Measurements from ENCODE around the gene RASGRF1.
"Not testable (repeated sequence)": the region's sequence is repeated elsewhere in the genome, so short reads cannot be mapped to it uniquely, and the experiment has no call there.

Gene RASGRF1

DNA sequence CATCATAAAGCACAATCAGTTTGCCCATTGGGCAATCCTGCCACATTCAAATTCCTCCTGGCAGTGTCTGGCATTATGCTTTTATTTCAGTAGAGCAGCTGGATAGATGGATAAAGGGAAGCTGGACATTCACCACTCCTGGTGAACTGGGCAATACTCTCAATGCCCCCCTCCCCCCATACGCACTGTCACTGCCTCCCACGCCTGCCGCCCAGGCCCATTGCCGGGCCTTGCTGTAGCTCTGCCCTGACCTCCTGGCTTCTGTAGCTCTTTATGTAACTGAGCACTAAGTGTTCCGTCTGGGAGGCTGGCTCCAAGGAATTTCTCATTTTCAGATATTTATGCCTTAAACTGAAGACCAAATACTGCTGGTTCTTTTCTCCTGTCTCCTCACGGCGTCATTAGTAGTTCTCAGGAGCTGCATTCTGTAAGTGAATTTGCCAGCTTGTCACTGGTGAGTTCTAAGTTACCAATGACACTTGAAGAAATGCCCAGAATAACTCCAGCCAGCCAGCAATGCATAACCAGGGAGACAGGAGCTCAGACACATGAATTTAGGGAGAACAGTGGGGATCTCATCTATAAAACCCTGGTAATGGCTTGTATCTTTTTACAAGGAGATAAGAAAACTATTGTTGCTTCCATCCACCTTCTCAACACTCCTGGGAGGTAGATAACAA lies 25.5 kb upstream of the RASGRF1 start:
- no peak overlapping the region for H3K27ac Mint-ChIP-seq
- peaks cover 15% of the 10 kb centered on the region for H3K27me3 Mint-ChIP-seq
- no peaks in the 10 kb centered on the region for H3K9me3 Mint-ChIP-seq
- H3K4me3 Mint-ChIP-seq = no peak overlapping the region
- H3K4me1 Mint-ChIP-seq = no peaks in the 10 kb centered on the region
- no peaks in the 10 kb centered on the region for H3K36me3 Mint-ChIP-seq

DNA sequence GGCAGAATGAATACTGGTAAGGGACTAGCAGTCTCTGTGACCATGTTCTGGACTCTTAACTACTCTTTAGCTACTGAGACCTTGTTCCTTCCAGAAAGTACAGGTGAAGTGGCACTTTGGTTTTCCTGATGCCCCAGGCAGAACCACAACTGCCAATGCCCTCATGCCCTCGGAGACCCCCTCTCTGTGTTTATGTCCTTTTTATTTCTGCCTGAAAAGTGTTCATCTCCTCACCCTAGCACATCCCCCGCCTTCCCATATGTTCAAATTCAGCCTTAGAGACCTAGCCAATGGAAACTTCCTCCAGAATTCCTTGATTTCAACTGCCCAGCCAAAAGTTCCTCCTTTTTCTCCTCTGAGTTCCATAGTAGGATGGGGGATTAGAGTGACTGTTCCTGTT lies 23.3 kb upstream of the RASGRF1 start:
- Mint-ChIP-seq H3K9me3 (peaks cover 6% of the 10 kb centered on the region), H3K36me3 (no peaks in the 10 kb centered on the region), H3K27ac (no peak overlapping the region), H3K27me3 (peaks cover 23% of the 10 kb centered on the region), H3K4me1 (no peaks in the 10 kb centered on the region), H3K4me3 (no peak overlapping the region)

DNA sequence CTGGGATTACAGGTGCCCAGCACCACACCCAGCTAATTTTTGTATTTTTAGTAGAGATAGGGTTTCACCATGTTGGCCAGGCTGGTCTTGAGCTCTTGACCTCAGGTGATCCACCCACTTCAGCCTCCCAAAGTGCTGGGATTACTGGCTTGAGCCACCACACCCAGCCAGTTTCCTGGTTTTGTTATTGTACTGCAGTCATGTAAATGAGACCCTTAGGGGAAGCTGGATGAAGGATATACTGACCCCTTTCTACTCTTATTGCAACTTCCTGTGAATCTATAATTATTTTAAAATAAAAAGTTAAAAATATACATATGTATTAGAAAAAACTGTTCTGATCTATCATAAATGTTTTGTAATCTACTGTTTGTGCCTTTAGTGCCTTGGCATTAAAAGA lies 20.8 kb upstream of the RASGRF1 start:
- not testable (repeated sequence) for H3K36me3 Mint-ChIP-seq, H3K27ac Mint-ChIP-seq
- H3K27me3 Mint-ChIP-seq = peaks cover 29% of the 10 kb centered on the region

DNA sequence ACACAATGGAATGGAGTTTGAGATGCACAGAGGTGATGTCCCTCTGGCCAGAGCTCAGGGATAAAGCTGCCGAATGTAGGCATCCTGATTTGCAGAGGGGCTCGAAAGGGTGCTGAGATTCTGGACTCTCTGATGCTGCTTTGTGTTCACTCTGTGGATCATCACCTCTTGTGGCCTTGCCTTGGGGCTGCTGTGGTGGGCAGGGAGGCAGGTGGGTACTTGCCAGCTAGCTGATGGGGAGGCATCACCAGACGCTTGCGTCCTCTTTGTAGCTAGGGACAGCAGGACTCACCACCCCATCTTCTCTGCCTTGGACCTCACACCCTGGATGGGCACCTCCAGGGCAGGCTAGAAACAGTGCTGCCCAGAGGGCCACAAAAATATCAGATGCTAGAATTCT lies 14.6 kb upstream of the RASGRF1 start:
- no peaks in the 10 kb centered on the region for H3K4me1 Mint-ChIP-seq
- peaks cover 31% of the 10 kb centered on the region for H3K27me3 Mint-ChIP-seq
- H3K27ac Mint-ChIP-seq = no peak overlapping the region
- H3K9me3 Mint-ChIP-seq = peaks cover 3% of the 10 kb centered on the region
- no peak overlapping the region for H3K4me3 Mint-ChIP-seq
- no peaks in the 10 kb centered on the region for H3K36me3 Mint-ChIP-seq

More for the DNA sequence above, 20.8 kb upstream of the RASGRF1 start:
- not testable (repeated sequence) for H3K4me3 Mint-ChIP-seq, H3K9me3 Mint-ChIP-seq, H3K4me1 Mint-ChIP-seq

DNA sequence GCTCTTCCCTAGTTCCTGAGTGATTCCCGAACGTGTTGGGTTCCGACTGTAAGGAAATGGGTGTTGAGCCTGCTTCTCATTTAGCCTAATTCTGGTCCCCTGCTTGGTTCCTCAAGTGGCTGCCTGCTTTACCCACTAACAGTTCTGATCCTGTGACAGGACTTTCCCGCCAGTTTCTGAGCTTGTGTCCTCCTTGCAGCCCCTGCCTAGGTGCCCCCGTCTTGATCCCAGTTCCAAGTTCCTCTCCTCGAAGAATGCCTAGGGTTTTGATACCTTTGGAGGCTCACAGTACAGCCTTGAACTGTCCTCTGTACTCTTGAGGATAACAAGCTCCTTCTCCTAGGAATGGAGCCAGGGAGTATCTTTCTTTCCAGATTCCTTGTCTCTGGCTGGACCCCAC lies 12.0 kb upstream of the RASGRF1 start:
- no peaks in the 10 kb centered on the region for H3K9me3 Mint-ChIP-seq
- peaks cover 28% of the 10 kb centered on the region for H3K27me3 Mint-ChIP-seq
- H3K4me3 Mint-ChIP-seq = no peak overlapping the region
- no peaks in the 10 kb centered on the region for H3K36me3 Mint-ChIP-seq
- no peak overlapping the region for H3K27ac Mint-ChIP-seq
- H3K4me1 Mint-ChIP-seq = no peaks in the 10 kb centered on the region

DNA sequence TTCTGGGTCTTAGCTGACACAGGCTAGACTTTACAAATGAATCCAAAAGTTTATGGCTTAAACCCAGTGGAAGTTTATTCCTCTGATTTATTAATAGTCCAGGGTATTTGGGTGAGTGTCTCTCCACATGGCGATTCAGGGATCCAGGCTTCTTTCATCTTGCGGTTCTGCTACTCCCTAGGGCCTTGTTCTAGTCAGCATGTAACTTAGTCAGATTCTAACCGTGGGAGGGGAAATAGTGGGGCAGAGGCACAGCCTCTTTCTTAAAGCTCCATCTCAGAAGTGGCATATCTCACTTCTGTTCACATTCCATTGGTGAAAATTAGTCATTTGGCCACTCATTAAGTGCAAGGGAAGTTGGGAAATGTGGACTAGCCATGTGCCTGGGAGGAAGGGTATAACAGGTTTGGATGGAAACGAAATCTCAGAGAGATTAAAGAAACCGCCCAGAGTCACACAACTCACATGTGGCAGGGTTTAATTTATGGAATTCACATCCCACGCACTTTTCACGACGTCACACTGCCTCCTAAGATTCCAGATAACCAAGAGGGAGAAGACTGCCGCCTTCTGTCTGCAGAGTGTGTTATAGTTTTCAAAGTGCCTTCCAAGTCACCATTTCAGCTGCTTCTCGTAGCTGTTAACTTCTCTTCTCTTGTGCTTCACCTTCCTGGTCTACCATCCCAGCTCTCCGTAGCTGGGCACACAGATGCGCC lies 11.4 kb upstream of the RASGRF1 start:
- H3K27me3 Mint-ChIP-seq = peaks cover 30% of the 10 kb centered on the region
- H3K36me3 Mint-ChIP-seq = no peaks in the 10 kb centered on the region
- H3K4me1 Mint-ChIP-seq = no peaks in the 10 kb centered on the region
- no peak overlapping the region for H3K4me3 Mint-ChIP-seq
- no peaks in the 10 kb centered on the region for H3K9me3 Mint-ChIP-seq
- no peak overlapping the region for H3K27ac Mint-ChIP-seq

DNA sequence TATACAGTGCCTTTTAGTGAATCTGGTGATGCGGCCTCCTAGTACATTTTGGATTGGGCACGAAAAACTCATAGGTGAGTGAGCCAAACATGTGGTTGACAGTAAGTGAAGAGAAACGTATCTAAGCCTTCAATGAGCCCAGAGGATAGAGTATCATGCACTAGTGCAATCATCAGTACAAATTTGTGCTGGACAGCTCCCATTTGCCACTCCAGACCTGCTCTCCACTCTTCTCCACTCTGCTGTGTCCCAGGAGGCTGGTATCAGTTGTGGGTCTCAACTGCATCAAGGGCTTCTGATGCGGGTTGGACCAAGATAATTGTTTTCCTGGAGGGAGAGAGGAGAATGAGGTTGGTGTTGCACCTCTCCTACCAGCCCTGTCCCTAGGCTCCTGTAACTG lies 9.1 kb upstream of the RASGRF1 start:
- Mint-ChIP-seq H3K36me3 (no peaks in the 10 kb centered on the region), H3K9me3 (no peaks in the 10 kb centered on the region), H3K27ac (no peak overlapping the region), H3K27me3 (peaks cover 25% of the 10 kb centered on the region), H3K4me3 (no peak overlapping the region), H3K4me1 (no peaks in the 10 kb centered on the region)

DNA sequence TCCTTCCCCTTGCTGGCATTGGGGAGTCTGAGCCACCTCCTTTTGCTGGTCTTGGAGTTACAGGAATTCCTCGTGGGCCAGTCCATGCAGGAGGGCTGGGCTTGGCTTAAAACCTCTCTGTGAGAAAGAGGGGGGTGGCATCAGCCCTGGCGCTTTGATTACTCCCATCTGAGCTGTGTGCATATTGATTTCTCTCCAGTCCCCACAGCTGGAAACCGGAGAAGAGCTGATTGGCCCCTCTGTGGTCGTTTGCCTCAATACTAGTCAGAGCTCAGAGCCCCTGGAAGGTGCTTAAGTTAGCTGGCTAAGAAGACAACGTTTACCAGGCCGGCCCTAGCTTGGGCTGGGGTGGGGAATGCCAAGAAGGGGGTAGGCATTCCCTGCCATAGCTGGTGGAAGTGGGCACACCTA lies 4.0 kb upstream of the RASGRF1 start:
- Mint-ChIP-seq H3K4me3 (no peak overlapping the region), H3K36me3 (no peaks in the 10 kb centered on the region), H3K4me1 (peaks cover 7% of the 10 kb centered on the region), H3K27me3 (peaks cover 35% of the 10 kb centered on the region), H3K9me3 (no peaks in the 10 kb centered on the region), H3K27ac (no peak overlapping the region)

DNA sequence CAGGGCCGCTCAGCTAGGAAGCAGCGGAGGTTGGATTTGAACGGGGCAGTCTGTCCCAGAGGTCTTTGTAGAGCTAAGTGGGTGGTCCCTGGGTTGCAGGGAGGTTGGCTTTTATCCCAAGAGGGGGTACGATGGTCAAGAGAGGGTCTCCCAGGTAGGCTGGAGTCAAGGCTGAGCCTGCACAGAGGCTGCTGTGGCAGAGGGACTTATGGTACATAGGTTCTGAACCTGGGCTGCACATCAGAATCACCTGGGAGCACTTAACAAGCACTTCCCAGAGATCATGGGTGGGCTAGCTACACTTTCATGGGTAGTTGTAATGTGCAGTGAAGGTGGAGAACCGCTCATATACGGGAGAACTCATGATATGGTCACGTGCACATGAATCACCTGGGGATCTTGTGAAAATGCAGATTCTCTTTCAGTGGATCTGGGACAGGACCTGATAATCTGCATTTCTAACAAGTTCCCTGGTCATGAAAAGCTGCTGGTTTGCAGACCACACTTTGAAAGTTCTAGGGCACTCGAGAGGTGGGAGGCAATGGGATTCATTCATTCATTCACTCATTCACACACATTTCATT lies 2.9 kb upstream of the RASGRF1 start:
- peaks cover 37% of the 10 kb centered on the region for H3K27me3 Mint-ChIP-seq

DNA sequence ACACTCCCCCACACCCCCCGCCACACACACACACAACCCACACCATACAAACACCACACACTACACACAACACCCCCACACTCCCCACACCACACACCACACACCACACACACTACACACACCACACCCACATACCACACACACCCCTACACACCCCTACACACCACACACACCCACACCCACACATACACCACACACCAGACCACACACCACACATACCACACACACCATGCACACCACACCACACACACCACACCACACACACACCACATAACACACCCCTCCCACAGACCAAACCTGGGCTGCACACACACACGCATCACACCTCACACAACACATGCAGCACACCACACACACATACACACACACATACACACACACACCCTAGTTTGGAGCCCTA lies 1.8 kb upstream of the RASGRF1 start:
- H3K9me3 Mint-ChIP-seq = no peaks in the 10 kb centered on the region
- H3K27ac Mint-ChIP-seq = no peak overlapping the region
- peaks cover 37% of the 10 kb centered on the region for H3K27me3 Mint-ChIP-seq

More for the DNA sequence above, 2.9 kb upstream of the RASGRF1 start:
- Mint-ChIP-seq H3K9me3 (no peaks in the 10 kb centered on the region), H3K27ac (no peak overlapping the region), H3K4me1 (peaks cover 7% of the 10 kb centered on the region), H3K4me3 (no peak overlapping the region), H3K36me3 (no peaks in the 10 kb centered on the region)

DNA sequence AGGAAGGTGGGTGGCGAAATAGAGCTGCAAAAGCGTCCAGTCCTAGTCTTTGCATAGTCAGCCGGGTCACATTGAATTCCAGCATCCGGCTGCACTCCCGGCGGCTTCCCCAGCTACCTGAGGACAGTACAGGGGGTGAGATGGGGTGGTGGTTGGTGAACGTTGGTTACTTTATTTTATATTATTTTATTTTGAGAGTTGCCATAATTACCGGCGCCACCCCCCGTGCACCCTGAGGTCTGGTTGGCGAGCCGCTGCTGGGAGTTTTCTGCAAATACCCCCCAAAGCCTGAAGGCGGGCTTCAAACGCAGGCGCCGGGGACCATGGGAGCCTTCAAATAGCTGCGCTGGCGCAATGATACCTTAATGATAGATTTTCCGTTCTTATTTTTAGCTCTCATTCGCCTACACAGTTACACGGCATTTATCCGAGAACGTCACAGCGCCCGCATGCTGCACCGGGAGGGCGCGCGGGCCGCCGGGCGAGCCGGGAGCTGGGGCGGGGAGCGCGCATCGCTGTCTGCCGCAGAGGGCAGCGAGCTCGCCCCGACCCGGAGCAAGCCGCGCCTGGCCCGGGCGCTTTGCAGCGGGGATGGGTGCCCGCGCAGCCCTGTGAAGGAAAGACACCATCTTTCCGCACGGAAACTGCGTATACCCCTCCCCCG lies 756 bp upstream of the RASGRF1 start:
- peaks cover 36% of the 10 kb centered on the region for H3K27me3 Mint-ChIP-seq
- H3K27ac Mint-ChIP-seq = no peak overlapping the region
- H3K4me3 Mint-ChIP-seq = no peak overlapping the region
- no peaks in the 10 kb centered on the region for H3K9me3 Mint-ChIP-seq
- H3K4me1 Mint-ChIP-seq = peaks cover 7% of the 10 kb centered on the region
- no peaks in the 10 kb centered on the region for H3K36me3 Mint-ChIP-seq

More for the DNA sequence above, 1.8 kb upstream of the RASGRF1 start:
- H3K4me1 Mint-ChIP-seq = peaks cover 7% of the 10 kb centered on the region
- H3K4me3 Mint-ChIP-seq = no peak overlapping the region
- H3K36me3 Mint-ChIP-seq = no peaks in the 10 kb centered on the region

DNA sequence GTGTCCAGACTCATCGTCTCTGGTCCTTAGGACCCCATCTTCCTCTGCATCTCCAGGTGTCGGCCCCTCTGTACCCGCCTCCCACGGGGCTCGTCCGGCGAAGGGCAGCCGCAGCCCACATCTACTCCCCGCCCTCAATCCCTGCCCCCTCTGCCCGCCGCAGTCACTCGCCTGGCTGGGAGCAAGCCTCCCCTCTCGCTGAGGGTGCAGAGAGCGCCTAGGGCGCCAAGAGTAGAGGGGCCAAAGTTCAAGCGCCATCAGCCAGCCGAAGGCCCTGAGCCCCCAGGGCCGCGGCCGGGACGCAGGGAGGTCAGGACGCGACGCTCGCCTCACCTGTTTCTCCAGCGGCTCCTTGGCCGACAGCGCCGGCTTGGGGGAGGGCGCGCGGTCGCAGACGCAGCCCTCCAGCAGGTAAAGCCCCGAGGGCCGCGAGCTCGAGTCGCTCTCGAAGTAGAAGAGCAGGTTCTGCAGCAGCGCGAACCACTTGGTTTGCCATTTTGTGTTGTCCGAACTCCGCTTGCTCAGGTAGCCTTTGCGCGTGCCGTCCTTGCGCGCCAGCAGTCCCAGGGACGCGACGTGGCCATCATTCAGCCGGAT lies 592 bp downstream of the RASGRF1 start:
- peaks cover 36% of the 10 kb centered on the region for H3K27me3 Mint-ChIP-seq
- no peak overlapping the region for H3K4me3 Mint-ChIP-seq
- no peak overlapping the region for H3K27ac Mint-ChIP-seq
- H3K36me3 Mint-ChIP-seq = no peaks in the 10 kb centered on the region
- H3K9me3 Mint-ChIP-seq = no peaks in the 10 kb centered on the region
- H3K4me1 Mint-ChIP-seq = peaks cover 7% of the 10 kb centered on the region

DNA sequence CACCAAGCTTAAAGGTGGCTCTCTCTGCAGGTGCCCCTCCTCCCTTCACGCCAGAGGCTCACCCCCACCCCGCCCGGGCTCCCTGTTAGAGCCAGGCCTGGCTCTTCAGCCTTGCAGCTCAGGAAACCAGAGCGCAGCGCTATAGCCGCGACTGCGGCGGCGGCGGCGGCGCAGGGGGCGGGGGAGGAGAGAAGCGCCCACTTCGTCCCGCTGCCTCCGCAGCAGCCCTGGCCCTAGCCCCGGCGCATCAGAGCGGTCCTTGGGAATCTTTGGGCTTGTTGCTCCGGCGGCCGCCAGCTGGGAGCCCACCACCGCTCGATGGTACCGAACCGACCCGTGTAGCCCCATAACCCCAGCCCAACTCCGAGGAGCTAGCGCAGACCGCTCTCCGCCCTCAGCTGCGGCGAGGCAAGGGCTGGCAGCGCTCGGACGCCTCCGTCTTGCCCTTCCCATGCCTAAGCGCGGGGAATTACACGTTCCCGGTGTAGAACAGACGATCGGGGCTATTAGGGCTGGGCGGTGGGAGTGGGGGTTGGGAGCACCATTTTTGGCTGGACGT lies 1.2 kb downstream of the RASGRF1 start:
- H3K4me3 Mint-ChIP-seq = no peak overlapping the region
- no peak overlapping the region for H3K27ac Mint-ChIP-seq
- H3K27me3 Mint-ChIP-seq = peaks cover 36% of the 10 kb centered on the region
- no peaks in the 10 kb centered on the region for H3K9me3 Mint-ChIP-seq
- peaks cover 7% of the 10 kb centered on the region for H3K4me1 Mint-ChIP-seq
- no peaks in the 10 kb centered on the region for H3K36me3 Mint-ChIP-seq

DNA sequence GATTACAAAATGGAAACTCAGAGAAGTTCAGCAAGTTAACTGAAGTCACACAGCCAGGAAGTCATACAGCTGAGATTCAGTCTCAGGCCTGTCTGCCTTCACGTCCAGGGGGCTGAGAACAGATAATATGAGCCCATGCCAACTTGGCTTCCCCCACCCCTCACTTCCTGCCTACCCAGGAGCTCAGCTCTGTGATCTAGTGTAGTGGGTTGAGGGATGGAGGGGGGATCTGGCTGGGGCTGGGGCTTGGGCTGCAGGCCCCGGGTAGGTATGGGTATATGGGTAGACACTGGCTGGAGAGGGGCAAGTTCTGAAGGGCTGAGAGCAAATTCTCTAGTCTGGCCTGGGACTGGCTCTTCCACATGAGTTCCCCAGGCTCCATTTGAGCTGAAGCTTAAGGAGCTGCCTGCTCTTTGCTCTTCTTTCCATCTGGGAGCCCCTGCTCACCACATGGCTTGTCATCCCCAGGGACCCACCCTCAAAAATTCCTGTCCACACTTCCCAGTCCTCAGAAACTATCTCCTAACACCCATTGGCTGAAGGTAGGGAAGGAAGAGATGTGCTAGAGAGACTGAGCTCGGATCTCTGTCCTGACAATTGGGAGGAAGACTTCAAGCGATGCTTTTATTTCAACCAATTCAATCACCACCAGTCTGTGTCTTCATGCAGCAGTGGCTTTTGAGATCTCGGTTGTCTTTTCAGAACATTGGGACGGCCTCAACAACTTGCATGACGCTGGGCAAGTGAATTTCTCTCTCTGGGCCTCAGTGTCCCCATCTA lies 2.0 kb downstream of the RASGRF1 start:
- no peaks in the 10 kb centered on the region for H3K36me3 Mint-ChIP-seq
- H3K27ac Mint-ChIP-seq = no peak overlapping the region
- no peak overlapping the region for H3K4me3 Mint-ChIP-seq
- no peaks in the 10 kb centered on the region for H3K9me3 Mint-ChIP-seq
- H3K27me3 Mint-ChIP-seq = peaks cover 33% of the 10 kb centered on the region
- peaks cover 7% of the 10 kb centered on the region for H3K4me1 Mint-ChIP-seq

DNA sequence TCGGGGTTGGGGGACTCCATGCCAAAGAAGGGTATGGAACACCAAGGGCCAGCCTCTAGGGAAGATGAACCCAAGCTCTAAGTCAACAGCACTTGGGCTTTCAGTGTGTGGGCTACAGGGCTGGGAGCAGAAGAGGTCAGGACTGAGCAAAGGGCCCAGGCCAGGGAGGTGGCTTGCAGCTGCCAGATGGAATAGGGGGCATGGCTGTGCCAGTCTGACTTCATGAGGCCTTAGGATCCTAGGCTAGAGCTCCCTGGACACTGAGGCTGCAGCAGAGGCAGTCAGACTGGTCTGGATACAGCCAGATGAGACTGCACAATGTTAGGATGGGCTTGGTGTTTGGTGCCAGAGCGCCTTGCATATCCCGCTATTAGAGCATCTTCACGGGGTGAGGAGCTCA lies 3.8 kb downstream of the RASGRF1 start:
- H3K27me3 Mint-ChIP-seq = peaks cover 20% of the 10 kb centered on the region

More for the DNA sequence above, 3.8 kb downstream of the RASGRF1 start:
- no peak overlapping the region for H3K27ac Mint-ChIP-seq
- H3K4me1 Mint-ChIP-seq = no peaks in the 10 kb centered on the region
- H3K9me3 Mint-ChIP-seq = no peaks in the 10 kb centered on the region
- H3K4me3 Mint-ChIP-seq = no peak overlapping the region
- no peaks in the 10 kb centered on the region for H3K36me3 Mint-ChIP-seq
